ENCODE data around the gene ZNF320. TPM values are rescaled to one million over a fixed set of nuclear protein-coding genes. Genes with fewer than 3 reads are reported as not detected.

ZNF320 gene
- polyA plus RNA-seq, 3 donors = 1.6 to 4.4 (median 3.4) TPM

DNA sequence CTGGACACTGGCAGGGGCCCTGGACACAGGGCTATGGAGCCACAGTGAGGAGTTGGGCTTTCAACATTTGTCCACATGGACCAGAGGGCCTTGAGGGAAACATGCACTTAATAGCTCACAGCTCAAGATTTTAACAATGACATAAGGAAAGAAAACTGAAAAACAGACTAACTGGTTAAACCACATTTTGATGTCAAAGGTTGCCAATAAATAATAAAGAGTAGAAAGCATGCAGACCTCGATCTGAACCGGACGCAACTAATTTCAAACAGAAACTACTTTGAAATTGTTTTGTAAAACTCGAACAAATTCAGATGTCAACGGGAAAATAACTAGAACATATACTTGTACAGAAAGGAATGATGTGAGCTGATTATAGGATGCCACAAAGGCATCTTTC, 41.3 kb upstream of the ZNF320 start:
- Mint-ChIP-seq H3K27ac (peak overlapping the region in 6 of 7 donors; percentile 19 to 62 (median 35)), H3K4me3 (no peak overlapping the region), H3K9me3 (peaks cover 0 to 25% (median 16%) of the 10 kb centered on the region in 7 donors), H3K36me3 (peaks cover 3 to 25% of the 10 kb centered on the region in 2 donors), H3K27me3 (ENCODE audit: low read depth in 3 of 3) (peaks cover 0 to 7% (median 3%) of the 10 kb centered on the region in 3 donors), H3K4me1 (peaks cover 58% of the 10 kb centered on the region)
- intact Hi-C loops (cut with micrococcal nuclease) = no loop called here
- H3K4me3 ChIP-seq (replicated peaks in 1 of 3; ENCODE audit: low read depth in 2 of 3, low read length in 3 of 3) = no peak overlapping the region
- H3K36me3 ChIP-seq (replicated peaks in 1 of 2; ENCODE audit: control insufficient read depth in 1 of 2, insufficient read depth in 2 of 2, low read length in 2 of 2) = no peaks in the 10 kb centered on the region
- H3K9ac ChIP-seq (ENCODE audit: insufficient read depth, low read length, poor library complexity, severe bottlenecking) = peak overlapping the region; percentile 30
- H3K9me3 ChIP-seq (replicated peaks in 1 of 2; ENCODE audit: control insufficient read depth in 1 of 2, insufficient read depth in 1 of 2, low read length in 2 of 2) = peaks cover 0 to 13% of the 10 kb centered on the region in 2 donors
- no CpG with 5 or more reads among the region's 5 CpGs for WGBS (ENCODE audit: insufficient coverage)
- H3K4me2 ChIP-seq (replicated peaks; ENCODE audit: extremely low read depth, low read length, poor library complexity, severe bottlenecking) = no peak overlapping the region
- H3K79me2 ChIP-seq (ENCODE audit: insufficient read depth, low read length) = peaks cover 66% of the 10 kb centered on the region
- no peak overlapping the region for H2AFZ ChIP-seq (ENCODE audit: insufficient read depth, low read depth, low read length, poor library complexity, severe bottlenecking)
- TF ChIP-seq, protein P1, sequence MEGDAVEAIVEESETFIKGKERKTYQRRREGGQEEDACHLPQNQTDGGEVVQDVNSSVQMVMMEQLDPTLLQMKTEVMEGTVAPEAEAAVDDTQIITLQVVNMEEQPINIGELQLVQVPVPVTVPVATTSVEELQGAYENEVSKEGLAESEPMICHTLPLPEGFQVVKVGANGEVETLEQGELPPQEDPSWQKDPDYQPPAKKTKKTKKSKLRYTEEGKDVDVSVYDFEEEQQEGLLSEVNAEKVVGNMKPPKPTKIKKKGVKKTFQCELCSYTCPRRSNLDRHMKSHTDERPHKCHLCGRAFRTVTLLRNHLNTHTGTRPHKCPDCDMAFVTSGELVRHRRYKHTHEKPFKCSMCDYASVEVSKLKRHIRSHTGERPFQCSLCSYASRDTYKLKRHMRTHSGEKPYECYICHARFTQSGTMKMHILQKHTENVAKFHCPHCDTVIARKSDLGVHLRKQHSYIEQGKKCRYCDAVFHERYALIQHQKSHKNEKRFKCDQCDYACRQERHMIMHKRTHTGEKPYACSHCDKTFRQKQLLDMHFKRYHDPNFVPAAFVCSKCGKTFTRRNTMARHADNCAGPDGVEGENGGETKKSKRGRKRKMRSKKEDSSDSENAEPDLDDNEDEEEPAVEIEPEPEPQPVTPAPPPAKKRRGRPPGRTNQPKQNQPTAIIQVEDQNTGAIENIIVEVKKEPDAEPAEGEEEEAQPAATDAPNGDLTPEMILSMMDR (IDR thresholded peaks at IDR 0.05) = no peak
- H4K20me1 ChIP-seq (ENCODE audit: insufficient read depth, low read length) = no peaks in the 10 kb centered on the region
- H3K27ac ChIP-seq (ENCODE audit: low read depth in 1 of 2, low read length in 2 of 2) = no peak overlapping the region
- DNase-seq = no peak
- H3K27me3 ChIP-seq (ENCODE audit: control insufficient read depth in 2 of 2, insufficient read depth in 2 of 2, low read length in 2 of 2) = no peaks in the 10 kb centered on the region
- peaks cover 42 to 58% of the 10 kb centered on the region in 2 donors for H3K4me1 ChIP-seq (ENCODE audit: control insufficient read depth in 1 of 2, insufficient read depth in 2 of 2, low read length in 2 of 2)

DNA sequence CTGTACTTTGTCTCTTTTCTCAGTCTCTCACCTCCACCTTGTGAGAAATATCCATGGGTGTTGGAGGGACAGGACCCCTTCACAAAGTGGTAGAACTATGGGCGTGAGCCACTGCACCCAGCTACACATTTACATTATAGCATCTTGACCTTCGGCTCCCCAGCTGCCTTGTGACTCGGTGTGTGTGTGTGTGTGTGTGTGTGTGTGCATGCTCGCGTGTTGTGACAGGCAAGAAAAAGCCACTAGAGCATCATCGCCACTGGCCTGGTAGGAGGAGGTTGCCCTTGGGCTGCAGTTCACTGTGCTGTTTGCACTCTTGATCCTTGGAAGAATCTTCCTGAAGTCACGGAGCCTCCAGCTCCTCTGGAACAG, 39.5 kb upstream of the ZNF320 start:
- Histone ChIP-seq H3K9me3 (replicated peaks in 1 of 2; ENCODE audit: control insufficient read depth in 1 of 2, insufficient read depth in 1 of 2, low read length in 2 of 2) (peaks cover 0 to 21% of the 10 kb centered on the region in 2 donors), H3K9ac (ENCODE audit: insufficient read depth, low read length, poor library complexity, severe bottlenecking) (peak overlapping the region; percentile 32), H3K4me2 (replicated peaks; ENCODE audit: extremely low read depth, low read length, poor library complexity, severe bottlenecking) (no peak overlapping the region), H2AFZ (ENCODE audit: insufficient read depth, low read depth, low read length, poor library complexity, severe bottlenecking) (no peak overlapping the region), H3K27me3 (ENCODE audit: control insufficient read depth in 2 of 2, insufficient read depth in 2 of 2, low read length in 2 of 2) (no peaks in the 10 kb centered on the region), H3K4me3 (replicated peaks in 1 of 3; ENCODE audit: low read depth in 2 of 3, low read length in 3 of 3) (no peak overlapping the region), H4K20me1 (ENCODE audit: insufficient read depth, low read length) (no peaks in the 10 kb centered on the region), H3K27ac (ENCODE audit: low read depth in 1 of 2, low read length in 2 of 2) (peak overlapping the region in 1 of 2 donors; percentile 59), H3K36me3 (replicated peaks in 1 of 2; ENCODE audit: control insufficient read depth in 1 of 2, insufficient read depth in 2 of 2, low read length in 2 of 2) (peaks cover 0 to 6% of the 10 kb centered on the region in 2 donors), H3K79me2 (ENCODE audit: insufficient read depth, low read length) (peaks cover 74% of the 10 kb centered on the region), H3K4me1 (ENCODE audit: control insufficient read depth in 1 of 2, insufficient read depth in 2 of 2, low read length in 2 of 2) (peaks cover 35 to 48% of the 10 kb centered on the region in 2 donors)
- Mint-ChIP-seq H3K27me3 (ENCODE audit: low read depth in 3 of 3) (peaks cover 0 to 5% (median 4%) of the 10 kb centered on the region in 3 donors), H3K4me1 (peaks cover 55% of the 10 kb centered on the region), H3K4me3 (no peak overlapping the region), H3K27ac (peak overlapping the region in 5 of 7 donors; percentile 6 to 73 (median 41)), H3K36me3 (peaks cover 6 to 42% of the 10 kb centered on the region in 2 donors), H3K9me3 (peaks cover 0 to 35% (median 19%) of the 10 kb centered on the region in 7 donors)
- WGBS (ENCODE audit: insufficient coverage) = no CpG with 5 or more reads among the region's 7 CpGs
- intact Hi-C loops (cut with micrococcal nuclease) = no loop called here
- TF ChIP-seq, protein P1 (IDR thresholded peaks at IDR 0.05) = no peak
- DNase-seq = no peak

Measured in CD14-positive monocyte (primary cell).